ENCODE data around the gene NFAT5.
"Not testable (repeated sequence)": the region's sequence is repeated elsewhere in the genome, so short reads cannot be mapped to it uniquely, and the experiment has no call there.

NFAT5 gene

GRCh38 chr16:69637206-69637865 is 71.6 kb downstream of the NFAT5 start:
- not testable (repeated sequence) for DNase-seq (ENCODE audit: low read depth in 2 of 2)

GRCh38 chr16:69643997-69644396 is 78.2 kb downstream of the NFAT5 start:
- DNase-seq (ENCODE audit: low read depth in 2 of 2), result not testable (repeated sequence)

DNA sequence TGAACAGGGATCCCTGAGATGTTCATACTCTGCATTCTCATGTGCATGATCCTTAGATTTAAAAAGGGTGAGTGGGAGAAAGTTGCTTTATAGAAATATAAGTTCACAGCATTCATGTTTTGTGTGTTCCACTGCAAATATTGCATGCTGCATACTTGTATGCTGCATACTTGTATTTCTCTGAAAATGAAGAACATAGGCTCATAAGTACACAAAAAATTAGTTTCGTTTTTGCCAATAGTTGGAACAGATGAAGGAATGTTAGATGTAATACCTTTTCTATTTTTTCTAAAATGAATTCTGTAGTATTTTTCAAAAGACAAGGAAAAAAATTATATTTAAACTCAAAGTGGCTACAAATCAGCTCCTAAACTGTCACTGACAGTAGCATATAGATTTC is 79.0 kb downstream of the NFAT5 start:
- DNase-seq (ENCODE audit: low read depth in 2 of 2), result no peak

GRCh38 chr16:69647020-69647419 is 81.3 kb downstream of the NFAT5 start:
- DNase-seq (ENCODE audit: low read depth in 2 of 2), result no peak

DNA sequence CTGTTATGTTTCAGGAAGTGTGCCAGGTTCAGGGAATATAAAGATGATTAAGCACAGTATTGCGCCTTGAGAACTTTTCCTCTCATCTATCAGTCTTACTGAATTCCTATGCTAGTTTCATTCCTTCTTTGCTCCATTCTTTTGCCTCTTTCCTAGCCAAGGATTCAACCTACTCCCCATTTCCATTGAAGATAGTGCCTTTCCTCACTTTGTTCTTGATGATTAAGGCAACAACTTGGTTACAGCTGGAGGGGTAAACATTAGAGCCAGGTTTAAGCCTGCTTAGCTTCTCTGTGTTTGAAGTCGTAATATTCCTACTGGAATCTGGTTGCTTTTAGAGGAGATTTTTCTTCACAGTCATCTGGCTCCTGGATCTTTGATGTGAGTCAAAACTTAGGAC is 85.5 kb downstream of the NFAT5 start:
- DNase-seq (ENCODE audit: low read depth in 2 of 2), result no peak

DNA sequence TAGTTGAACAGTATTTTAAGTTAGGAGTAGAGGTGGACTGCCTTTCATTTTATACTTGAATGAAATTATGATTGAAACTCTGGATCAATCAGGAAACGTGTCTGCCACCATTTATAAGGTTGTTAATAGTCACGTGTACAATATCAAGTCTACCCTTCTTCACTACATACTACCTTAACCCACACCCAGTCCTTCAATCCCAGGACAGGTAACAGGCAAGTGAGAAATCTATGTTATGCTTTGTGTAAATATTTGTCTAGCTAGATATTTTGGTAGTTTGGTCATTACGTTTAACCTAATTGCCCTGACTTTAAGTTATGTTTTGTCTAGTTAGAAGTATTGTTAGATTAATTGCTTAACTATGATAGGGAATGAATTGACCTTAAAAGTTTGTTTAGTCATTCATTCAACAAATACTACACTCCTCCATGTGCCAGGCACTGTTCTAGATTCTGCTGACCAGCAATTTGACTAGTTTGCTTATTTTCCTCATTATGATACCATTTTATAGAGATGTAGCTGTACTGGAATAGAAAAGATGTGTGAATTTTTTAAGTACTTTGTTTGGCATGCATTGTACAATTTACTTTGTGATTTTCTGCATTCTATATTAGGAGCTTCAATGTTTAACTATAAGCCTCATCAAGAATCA is 88.6 kb downstream of the NFAT5 start:
- DNase-seq (ENCODE audit: low read depth in 2 of 2), result no peak

DNA sequence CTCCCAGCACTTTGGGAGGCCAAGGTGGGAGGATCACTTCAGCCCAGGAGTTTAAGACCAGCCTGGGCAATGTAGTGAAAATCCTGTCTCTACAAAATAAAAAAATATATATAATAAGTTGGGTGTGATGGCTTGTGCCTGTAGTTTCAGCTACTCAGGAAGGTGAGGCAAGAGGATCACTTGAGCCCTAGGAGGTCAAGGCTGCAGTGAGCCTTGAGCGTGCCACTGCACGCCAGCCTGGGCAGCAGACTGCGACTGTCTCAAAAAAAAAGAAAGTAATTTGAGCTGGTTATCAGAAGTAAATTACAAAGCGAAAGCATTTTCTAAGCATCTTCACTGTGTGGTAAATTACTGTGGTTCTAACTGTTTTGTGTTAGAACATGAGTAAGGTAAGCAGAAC is 94.4 kb downstream of the NFAT5 start:
- DNase-seq (ENCODE audit: low read depth in 2 of 2), result no peak

GRCh38 chr16:69662901-69663300 is 97.1 kb downstream of the NFAT5 start:
- no peak for DNase-seq (ENCODE audit: low read depth in 2 of 2)

GRCh38 chr16:69663846-69664245 is 98.1 kb downstream of the NFAT5 start:
- DNase-seq (ENCODE audit: low read depth in 2 of 2), result no peak

DNA sequence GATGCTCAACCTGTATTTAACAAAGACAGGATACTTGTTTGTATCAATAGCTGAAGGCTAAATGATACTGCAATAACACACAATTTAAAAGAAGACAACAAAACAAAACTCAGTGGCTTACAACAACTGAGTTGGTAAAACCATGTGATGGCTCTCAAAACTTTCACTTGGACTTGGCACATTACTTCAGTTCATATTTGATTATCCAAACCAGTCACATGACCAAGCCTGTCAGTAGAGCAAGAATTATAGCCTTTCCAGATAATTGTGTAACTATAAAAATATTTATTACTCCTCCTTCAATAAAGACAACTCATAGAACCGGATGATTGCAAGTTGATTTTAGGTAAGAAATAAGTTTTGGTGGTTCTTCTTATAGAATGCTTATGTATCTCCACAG is 103.8 kb downstream of the NFAT5 start:
- no peak for DNase-seq (ENCODE audit: low read depth in 2 of 2)

- no peak for DNase-seq (ENCODE audit: low read depth in 2 of 2)
These were observed 106.7 kb downstream of the NFAT5 start for GRCh38 chr16:69672315-69672997.

GRCh38 chr16:69672998-69673713 is 107.4 kb downstream of the NFAT5 start:
- DNase-seq (ENCODE audit: low read depth in 2 of 2), result peak in 1 of 2 experiments; percentile 3

DNA sequence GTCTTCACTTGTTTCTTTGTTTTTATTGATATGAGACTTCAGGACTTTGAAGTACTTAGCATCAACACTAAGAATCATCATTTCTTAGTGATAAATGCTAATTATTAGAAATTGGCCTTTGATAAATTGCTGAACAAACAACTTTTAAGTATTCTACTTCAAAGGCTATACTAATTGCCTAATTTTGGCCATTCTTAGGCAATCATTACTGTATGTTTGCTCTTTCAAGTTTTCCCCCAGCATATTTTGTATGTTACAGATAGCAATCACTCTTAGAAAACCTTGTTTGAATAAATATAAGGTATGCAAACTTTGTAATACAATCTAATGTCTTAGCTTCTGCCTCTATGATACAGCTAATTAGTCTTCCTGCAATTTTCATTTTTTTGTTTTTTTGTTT is 114.6 kb downstream of the NFAT5 start:
- DNase-seq (ENCODE audit: low read depth in 2 of 2), result no peak

GRCh38 chr16:69688589-69688988 is 122.8 kb downstream of the NFAT5 start:
- no peak for DNase-seq (ENCODE audit: low read depth in 2 of 2)

GRCh38 chr16:69691980-69692911 is 126.5 kb downstream of the NFAT5 start:
- no peak for DNase-seq (ENCODE audit: low read depth in 2 of 2)

DNA sequence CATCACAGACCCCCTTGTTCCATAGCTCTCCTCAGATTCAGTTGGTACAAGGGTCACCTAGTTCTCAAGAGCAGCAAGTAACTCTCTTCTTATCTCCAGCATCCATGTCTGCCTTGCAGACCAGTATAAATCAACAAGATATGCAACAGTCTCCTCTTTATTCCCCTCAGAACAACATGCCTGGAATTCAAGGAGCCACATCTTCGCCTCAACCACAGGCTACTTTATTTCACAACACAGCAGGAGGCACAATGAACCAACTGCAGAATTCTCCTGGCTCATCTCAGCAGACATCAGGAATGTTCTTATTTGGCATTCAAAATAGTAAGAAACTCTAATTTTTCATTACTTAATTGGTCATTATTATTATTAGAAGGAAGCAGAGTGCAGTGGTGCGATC is 128.2 kb downstream of the NFAT5 start:
- DNase-seq (ENCODE audit: low read depth in 2 of 2), result no peak

- DNase-seq (ENCODE audit: low read depth in 2 of 2), result no peak
These were observed 132.6 kb downstream of the NFAT5 start for GRCh38 chr16:69698404-69698803.

- no peak for DNase-seq (ENCODE audit: low read depth in 2 of 2)
These were observed 134.1 kb downstream of the NFAT5 start for GRCh38 chr16:69699915-69700314.

DNA sequence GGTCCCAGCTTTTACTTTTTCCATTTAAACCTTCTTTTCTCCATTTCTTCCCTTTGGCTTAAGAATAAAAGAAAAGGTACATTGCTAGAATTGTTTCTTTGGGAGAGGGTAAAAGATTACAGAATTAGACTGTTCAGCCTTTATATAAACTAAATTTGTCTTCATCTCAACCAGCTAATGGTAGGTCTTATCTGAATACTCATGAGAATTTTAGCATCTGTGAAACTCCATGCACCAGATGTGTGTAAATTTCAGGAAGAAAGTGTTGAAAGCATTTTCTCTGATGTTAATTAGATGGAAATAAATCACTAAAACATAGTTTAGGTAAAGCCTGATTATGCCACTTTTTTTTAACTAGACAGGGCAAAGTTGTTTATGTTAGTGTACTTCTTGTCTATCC is 135.7 kb downstream of the NFAT5 start:
- no peak for DNase-seq (ENCODE audit: low read depth in 2 of 2)

- DNase-seq (ENCODE audit: low read depth in 2 of 2), result no peak
These were observed 136.1 kb downstream of the NFAT5 start for GRCh38 chr16:69701866-69702265.

- DNase-seq (ENCODE audit: low read depth in 2 of 2), result no peak
These were observed 137.9 kb downstream of the NFAT5 start for GRCh38 chr16:69703638-69704037.

Measured in fibroblast of skin of left quadriceps (primary cell).